Neural progenitor cell (in vitro differentiated cells): ENCODE data around the gene FOXK1.

Experiments
- CTCF ChIP-seq: fragments of 200-600 bp; sonication (generic); IDR thresholded peaks from 2 replicates; pipeline ENCODE4 v1.5.1; 2017; ENCODE audit warnings: antibody characterized with exemption, mild to moderate bottlenecking
- EZH2 ChIP-seq: fragments of 200-600 bp; sonication (generic); IDR thresholded peaks from 2 replicates; pipeline ENCODE4 v1.6.1; 2017; ENCODE audit warnings: antibody characterized with exemption, mild to moderate bottlenecking, moderate library complexity
- EZH2phosphoT487 ChIP-seq: fragments of 200-600 bp; sonication (generic); IDR thresholded peaks from 2 replicates; pipeline ENCODE4 v1.6.1; 2017; ENCODE audit warnings: antibody characterized with exemption

GRCh38 chr7:4747013-4747412 is 64.9 kb downstream of the FOXK1 start:
- TF ChIP-seq CTCF, result no peak
- no peak for TF ChIP-seq EZH2
- TF ChIP-seq EZH2phosphoT487, result no peak
